Cardiac fibroblast (primary cell): ENCODE results near the gene CDH16.

ENCODE experiments used
- DNase-seq, 2 donors: peaks; one replicate each; pipeline versions ENCODE4 v3.0.0 to v3.0.0-alpha.2; 2010; ENCODE audit warnings: low read depth in 2 of 2
- H3K4me3 ChIP-seq, 2 donors: replicated peaks in 1 of 2; 1 replicate in 1 of 2; 2 replicates in 1 of 2; pipeline ENCODE4 v1.5.1; 2011; ENCODE audit warnings: low read depth in 2 of 2, low read length in 2 of 2, mild to moderate bottlenecking in 2 of 2, moderate library complexity in 1 of 2
- CTCF ChIP-seq: IDR thresholded peaks from one replicate; pipeline ENCODE4 v1.5.1; 2011; ENCODE audit warnings: low read depth, mild to moderate bottlenecking, low read length, inconsistent platforms

The CDH16 gene

GRCh38 chr16:66926961-66927436 lies 8.3 kb upstream of the CDH16 start:
- DNase-seq, result peak; percentile 86 to 88
- H3K4me3 ChIP-seq, result no peak overlapping the region
- TF ChIP-seq CTCF, result no peak

GRCh38 chr16:66926171-66926947 lies 7.7 kb upstream of the CDH16 start:
- no peak for TF ChIP-seq CTCF
- DNase-seq, result no peak
- no peak overlapping the region for H3K4me3 ChIP-seq

- no peak for TF ChIP-seq CTCF
- H3K4me3 ChIP-seq, result peak within 1 kb of the TSS; percentile 34 to 41
- DNase-seq, result peak; percentile 40 to 47
These were observed 6.7 kb upstream of the CDH16 start, which contains the start of gene RRAD for GRCh38 chr16:66925322-66925840. TSS of gene RRAD (minus strand) at chr16:66925535. CDS start at chr16:66925179, 356 bp downstream.

GRCh38 chr16:66924527-66925321 lies 6.0 kb upstream of the CDH16 start:
- no peak for DNase-seq
- TF ChIP-seq CTCF, result peak; percentile 5
- H3K4me3 ChIP-seq, result peak overlapping the region; percentile 34 to 41

- TF ChIP-seq CTCF, result no peak
- no peak overlapping the region for H3K4me3 ChIP-seq
- DNase-seq, result no peak
These were observed 5.2 kb upstream of the CDH16 start for GRCh38 chr16:66923866-66924265.

GRCh38 chr16:66923247-66923731 lies 4.6 kb upstream of the CDH16 start:
- no peak for TF ChIP-seq CTCF
- H3K4me3 ChIP-seq, result no peak overlapping the region
- peak; percentile 80 to 88 for DNase-seq
